GM12874 (cell line): Measurements from ENCODE around the gene NR5A2.

ENCODE experiments used
- CTCF ChIP-seq: IDR thresholded peaks from 2 replicates; pipeline ENCODE4 v1.5.1; 2011; ENCODE audit warnings: low read depth, mild to moderate bottlenecking, control low read depth, low read length, moderate library complexity; ENCODE audit not compliant: insufficient read depth

The NR5A2 gene

GRCh38 chr1:200143347-200143746 is 115.8 kb downstream of the NR5A2 start:
- no peak for TF ChIP-seq CTCF

DNA sequence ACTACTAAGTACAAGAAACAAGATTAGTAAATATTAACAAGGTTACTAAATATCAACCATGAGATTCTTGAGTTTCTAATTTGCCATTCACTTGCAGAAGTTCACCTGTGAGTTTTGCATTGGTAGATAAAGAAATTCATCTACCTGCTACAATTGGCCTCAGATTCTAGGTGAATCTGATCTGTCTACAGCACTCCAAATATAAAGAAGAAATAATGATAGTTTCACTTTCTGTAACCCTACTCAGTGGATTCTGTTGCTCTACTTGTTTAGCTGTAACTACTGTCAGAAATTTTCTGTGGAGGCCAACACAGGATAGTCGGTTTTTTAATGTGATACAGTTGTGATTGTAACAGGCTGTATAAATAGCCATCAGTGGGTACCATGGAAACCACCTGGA is 118.6 kb downstream of the NR5A2 start:
- no peak for TF ChIP-seq CTCF

DNA sequence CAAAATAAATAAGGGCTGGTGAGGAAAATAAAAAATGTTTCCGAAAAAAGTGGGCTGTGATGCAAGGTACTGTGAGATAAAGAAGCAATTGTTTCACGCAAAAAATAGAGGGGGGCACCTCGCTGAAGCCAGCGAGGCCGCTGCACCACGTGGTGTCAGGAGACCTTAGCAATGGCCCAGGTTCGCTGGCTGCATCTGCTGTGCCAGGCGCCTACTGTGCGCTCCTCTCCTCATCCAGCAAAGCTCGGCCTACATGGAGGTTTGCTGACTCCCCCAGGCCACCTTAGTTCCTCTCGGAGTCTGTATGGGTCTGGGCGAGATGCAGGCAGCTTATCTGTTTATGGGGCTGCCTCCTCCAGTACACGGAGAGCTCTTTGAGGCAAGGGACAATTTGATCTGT is 119.6 kb downstream of the NR5A2 start:
- no peak for TF ChIP-seq CTCF

DNA sequence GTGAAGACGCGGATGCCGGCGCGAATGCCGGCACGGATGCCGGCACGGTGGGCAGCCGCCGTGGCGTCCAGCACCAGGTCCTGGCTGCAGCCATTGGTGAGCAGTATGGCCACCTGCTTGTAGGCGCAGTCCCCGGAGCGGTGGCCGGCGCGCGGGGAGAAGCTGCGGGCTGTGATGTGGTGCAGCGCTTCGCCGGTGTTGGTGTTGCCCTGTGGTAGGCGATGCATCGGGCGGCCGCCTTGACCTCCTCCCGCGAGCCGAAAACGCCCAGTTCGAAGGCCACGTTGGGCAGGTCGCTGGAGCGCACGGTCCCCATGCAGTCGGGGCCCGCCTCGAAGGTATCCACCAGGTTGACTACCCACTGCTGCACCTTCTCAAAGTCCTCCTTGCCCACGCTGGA is 120.2 kb downstream of the NR5A2 start:
- TF ChIP-seq CTCF = no peak

DNA sequence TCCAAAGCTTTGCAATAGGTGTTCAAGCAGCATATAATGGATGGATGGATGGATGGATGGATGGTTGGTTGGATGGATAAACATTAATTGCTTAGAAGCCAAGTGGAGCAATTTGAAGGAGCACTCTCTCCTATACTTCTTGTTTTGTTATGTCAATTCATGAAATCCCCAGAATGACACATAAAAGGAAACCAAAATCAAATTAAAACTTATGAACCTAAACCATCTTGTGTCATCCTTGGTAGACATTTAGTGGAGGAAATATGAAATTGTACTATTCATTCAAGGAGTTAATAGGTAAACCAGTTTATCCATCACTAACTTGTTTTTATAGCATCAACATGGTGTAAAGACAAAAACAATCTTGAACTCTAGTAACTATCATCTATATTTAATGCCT is 122.5 kb downstream of the NR5A2 start:
- TF ChIP-seq CTCF = no peak

DNA sequence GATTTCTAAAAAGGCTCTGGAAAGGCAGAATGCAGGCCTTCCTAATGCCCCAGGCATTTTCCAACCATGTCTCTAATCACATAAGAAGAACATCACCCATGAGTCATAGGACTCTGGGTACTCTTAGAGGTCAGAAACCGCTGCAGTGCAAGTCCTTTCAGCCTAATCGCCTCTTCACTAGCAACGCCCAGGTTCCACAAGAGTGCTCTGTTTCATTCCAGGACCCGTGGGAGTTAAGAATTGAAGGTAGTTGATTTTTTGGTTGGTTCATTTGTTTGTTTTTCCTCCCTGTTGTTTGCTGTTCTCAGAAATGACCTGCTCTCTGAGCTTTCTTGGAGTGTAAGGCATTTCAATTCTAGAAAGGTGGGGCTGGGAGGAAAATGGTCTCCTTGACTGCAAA is 123.2 kb downstream of the NR5A2 start:
- TF ChIP-seq CTCF = no peak

DNA sequence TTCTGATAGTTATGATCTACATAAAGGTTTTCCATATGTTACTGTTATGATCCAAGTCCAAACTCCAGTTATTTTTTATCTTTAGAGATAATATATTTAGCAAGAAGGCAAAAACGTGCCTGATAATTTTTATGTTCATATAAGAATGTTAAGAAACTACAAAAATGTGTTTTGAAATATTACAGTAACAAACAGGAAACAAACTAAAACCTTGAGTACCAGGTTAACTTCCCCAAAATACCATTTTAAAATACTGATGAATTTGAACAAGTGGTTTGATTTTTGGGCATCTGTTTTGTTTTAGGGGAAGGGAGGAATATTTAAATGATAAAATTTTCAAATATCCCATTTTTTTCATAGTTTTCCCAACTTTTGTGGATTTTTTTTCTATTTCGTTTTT is 124.8 kb downstream of the NR5A2 start:
- TF ChIP-seq CTCF = no peak

GRCh38 chr1:200153277-200154055 is 126.0 kb downstream of the NR5A2 start:
- no peak for TF ChIP-seq CTCF
